Omental fat pad (tissue), 4 donors: ENCODE results near the gene P4HA3. TPM values are rescaled to one million over a fixed set of nuclear protein-coding genes. Genes with fewer than 3 reads are reported as not detected.

Experiments
- ATAC-seq: fragments of 150-250 bp; one replicate; pipeline ENCODE4 v1.9.1; 2016; ENCODE audit warnings: mild to moderate bottlenecking, moderate library complexity; ENCODE audit not compliant: low FRiP score
- DNase-seq: peaks from one replicate; pipeline ENCODE4 v3.0.0-alpha.2; 2019; ENCODE audit warnings: low spot score
- CTCF ChIP-seq, 3 donors: fragments of 450-650 bp; IDR thresholded peaks; one replicate each; pipeline ENCODE4 v1.5.1; 2016 to 2017; ENCODE audit warnings: antibody characterized with exemption in 3 of 3, mild to moderate bottlenecking in 3 of 3, moderate library complexity in 2 of 3
- total RNA-seq, 4 donors: library from RNA; depleted of rRNA; stranded (reverse); fragments of >200 nt; gene quantifications; one replicate each; pipeline ENCODE4 v1.1.0, GENCODE V29; 2016

P4HA3 gene
- total RNA-seq, result 1 to 10 TPM in 2 of 4 donors, under 1 TPM in 2; 0.50 to 4.4 (median 1.6) TPM

GRCh38 chr11:74311352-74311926 lies at the start of gene P4HA3:
TSS of gene P4HA3 (minus strand) at chr11:74311640. CDS start at chr11:74311611, 29 bp downstream.
- TF ChIP-seq CTCF (IDR thresholded peaks at IDR 0.05), result no peak
- no peak for DNase-seq
- ATAC-seq, result peak; percentile 93

DNA sequence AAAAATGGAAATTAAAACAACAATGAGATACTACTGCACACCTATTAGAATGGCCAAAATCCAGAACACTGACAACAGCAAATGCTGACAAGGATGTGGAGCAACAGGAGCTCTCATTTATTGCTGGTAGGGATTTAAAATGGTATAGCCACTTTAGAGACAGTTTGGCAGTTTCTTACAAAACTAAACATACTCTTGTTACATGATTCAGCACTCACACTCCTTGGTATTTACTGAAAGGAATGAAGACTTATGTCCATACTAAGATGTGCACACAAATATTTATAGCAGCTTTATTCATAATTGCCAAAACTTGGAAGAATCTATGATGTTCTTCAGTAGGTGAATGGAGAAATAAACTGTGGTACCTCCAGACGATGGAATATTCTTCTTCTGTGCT lies 46.0 kb upstream of the P4HA3 start:
- no peak for TF ChIP-seq CTCF (IDR thresholded peaks at IDR 0.05)
- DNase-seq, result no peak
- no peak for ATAC-seq

DNA sequence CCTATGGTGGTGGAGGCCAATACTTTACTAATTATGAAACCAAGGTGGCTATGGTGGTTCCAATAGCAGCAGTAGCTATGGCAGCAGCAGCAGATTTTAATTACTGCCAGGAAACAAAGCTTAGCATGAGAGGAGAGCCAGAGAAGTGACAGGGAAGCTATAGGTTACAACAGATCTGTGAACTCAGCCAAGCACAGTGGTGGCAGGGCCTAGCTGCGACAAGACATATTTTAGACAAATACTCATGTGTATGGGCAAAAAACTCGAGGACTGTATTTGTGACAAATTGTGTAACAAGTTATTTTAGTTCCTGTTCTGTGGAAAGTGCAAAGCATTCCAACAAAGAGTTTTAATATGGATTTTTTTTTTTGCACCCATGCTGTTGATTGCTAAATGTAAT lies 44.2 kb upstream of the P4HA3 start:
- ATAC-seq (no peak), DNase-seq (no peak)
- no peak for TF ChIP-seq CTCF (IDR thresholded peaks at IDR 0.05)

- no peak for ATAC-seq
- no peak for TF ChIP-seq CTCF (IDR thresholded peaks at IDR 0.05)
- DNase-seq, result no peak
Observed at GRCh38 chr11:74354036-74354435, 42.6 kb upstream of the P4HA3 start.

- ATAC-seq (no peak), DNase-seq (no peak)
- no peak for TF ChIP-seq CTCF (IDR thresholded peaks at IDR 0.05)
Observed at GRCh38 chr11:74347381-74347780, 35.9 kb upstream of the P4HA3 start.

DNA sequence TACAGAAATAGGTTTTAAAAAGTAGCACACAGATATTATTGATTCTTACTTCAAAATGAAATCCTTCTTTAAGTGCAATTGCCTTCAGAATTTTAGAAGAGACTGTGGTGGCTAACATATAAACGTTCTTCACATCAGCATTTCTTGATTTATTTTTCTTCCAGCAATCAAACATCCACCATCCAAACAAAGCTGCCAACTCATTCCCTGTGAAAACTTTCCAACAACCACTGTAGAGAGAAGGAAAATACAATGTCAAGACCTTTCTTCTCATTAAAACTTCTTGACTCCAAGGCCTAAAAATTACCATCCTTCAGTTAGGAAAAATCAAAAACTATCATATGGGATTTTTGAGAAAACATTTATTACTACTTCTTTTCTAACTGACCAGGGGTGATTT lies 34.0 kb upstream of the P4HA3 start:
- ATAC-seq, result no peak
- TF ChIP-seq CTCF (IDR thresholded peaks at IDR 0.05), result no peak

DNA sequence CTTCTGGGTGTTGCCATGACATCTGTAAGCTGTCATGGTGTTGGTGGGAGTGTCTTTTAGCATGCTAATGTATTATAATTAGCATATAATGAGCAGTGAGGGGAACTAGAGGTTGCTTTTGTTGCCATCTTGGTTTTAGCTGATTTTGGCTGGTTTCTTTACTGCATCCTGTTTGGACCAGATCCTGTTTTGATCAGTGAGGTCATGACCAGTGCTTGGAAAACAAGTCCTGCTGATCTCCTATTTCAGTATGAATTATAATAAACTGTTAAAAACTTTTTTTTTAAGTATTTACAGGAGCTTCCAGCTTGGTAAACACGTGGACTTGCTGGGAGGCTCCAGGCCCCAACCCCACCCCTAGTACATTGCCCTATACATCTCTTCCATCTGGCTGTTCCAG lies 30.5 kb upstream of the P4HA3 start:
- DNase-seq (no peak), ATAC-seq (no peak)

More for the DNA sequence above, 34.0 kb upstream of the P4HA3 start:
- no peak for DNase-seq

More for the DNA sequence above, 30.5 kb upstream of the P4HA3 start:
- TF ChIP-seq CTCF (IDR thresholded peaks at IDR 0.05), result no peak
